Astrocyte of the hippocampus (primary cell): ENCODE measurements around the gene MDH1.
A peak's percentile ranks its signal among the peaks of the same experiment; 100 is the strongest.
"Not testable (repeated sequence)": the region's sequence is repeated elsewhere in the genome, so short reads cannot be mapped to it uniquely, and the experiment has no call there.

ENCODE experiments used
- DNase-seq: peaks from one replicate; pipeline ENCODE4 v3.0.0; 2011; ENCODE audit warnings: low read depth, low spot score

MDH1 gene

DNA sequence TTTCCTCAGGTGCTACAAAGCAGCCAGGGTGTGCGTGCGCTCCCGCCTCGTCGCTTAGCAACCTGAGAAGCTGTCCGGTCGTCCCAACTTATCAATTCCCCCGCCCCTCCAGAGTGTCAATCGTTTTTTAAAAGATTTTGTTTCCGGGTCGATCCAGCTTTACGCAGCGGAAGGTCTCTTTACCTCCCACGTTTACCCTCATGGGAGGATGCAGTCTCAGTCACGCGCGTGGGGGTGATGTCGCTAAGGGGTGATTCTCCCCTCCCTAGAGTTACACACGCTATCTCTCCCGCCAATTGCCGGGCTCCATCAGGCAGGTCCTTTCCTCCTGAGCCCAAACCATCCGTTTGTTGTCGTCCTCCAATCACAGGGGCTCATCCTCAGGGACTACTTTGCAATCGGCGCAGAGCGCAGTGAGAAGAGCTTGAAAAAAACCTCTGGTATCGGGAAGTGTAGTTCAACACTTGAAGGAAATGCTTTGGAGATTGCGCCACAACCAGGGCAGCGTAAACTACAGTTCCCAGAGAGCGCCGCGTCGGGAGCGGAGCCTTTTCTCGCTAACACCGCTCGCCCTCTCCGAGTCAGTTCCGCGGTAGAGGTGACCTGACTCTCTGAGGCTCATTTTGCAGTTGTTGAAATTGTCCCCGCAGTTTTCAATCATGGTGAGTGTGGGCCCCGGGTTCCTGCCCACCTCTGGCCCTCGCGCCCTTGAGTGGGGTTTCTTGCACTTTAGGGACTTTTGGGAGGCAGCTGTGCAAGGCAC, at the start of gene MDH1, which contains the start of gene WDPCP:
TSS of gene MDH1 (plus strand) at position 579 of the 763 bp plus-strand sequence. CDS start at position 660, 81 bp downstream.
TSS of gene WDPCP (minus strand) at position 93 of the 763 bp plus-strand sequence. CDS start 206 bp downstream, outside the sequence.
- peak; percentile 99 for DNase-seq

- DNase-seq: no peak
Measured at GRCh38 chr2:63539416-63540162, 49.2 kb upstream of the MDH1 start.

GRCh38 chr2:63544017-63544627, 44.6 kb upstream of the MDH1 start:
- DNase-seq: peak; percentile 28

DNA sequence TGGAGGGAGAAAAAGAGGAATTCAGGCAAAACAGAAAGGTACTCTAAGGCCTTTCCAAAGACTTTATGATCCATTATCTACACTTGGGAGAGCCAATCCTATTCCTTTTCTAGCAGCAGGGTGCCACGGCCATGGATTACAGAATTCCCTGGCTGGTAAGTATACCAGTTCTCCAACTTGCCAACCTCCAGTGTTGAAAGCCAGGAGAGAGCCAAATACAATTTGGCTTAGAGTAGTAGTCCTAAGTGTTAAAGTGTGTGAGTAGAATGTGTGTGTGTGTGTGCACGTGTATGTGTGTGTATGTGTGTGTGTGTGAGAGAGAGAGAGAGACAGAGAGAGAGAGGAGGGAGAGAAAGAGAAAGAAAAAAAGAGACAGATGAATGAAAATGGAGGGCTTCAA, 43.7 kb upstream of the MDH1 start:
- no peak for DNase-seq

GRCh38 chr2:63553049-63553448, 35.7 kb upstream of the MDH1 start:
- no peak for DNase-seq

GRCh38 chr2:63555299-63555698, 33.5 kb upstream of the MDH1 start:
- DNase-seq: no peak

DNA sequence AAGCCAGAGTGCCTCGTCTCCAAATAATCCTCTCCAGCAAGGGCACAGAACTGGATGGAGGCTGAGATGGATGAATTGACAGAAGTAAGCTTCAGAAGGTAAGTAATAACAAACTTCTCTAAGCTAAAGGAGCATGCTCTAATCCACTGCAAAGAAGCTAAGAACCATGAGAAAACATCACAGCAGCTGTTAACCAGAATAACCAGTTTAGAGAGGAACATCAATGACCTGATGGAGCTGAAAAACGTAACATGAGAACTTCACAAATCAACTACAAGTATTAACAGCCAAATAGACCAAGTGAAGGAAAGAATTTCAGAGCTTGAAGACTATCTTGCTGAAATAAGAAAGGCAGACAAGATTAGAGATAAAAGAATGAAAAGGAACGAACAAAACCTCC, 32.8 kb upstream of the MDH1 start:
- no peak for DNase-seq

- DNase-seq: not testable (repeated sequence)
Measured at GRCh38 chr2:63557819-63558218, 30.9 kb upstream of the MDH1 start.

DNA sequence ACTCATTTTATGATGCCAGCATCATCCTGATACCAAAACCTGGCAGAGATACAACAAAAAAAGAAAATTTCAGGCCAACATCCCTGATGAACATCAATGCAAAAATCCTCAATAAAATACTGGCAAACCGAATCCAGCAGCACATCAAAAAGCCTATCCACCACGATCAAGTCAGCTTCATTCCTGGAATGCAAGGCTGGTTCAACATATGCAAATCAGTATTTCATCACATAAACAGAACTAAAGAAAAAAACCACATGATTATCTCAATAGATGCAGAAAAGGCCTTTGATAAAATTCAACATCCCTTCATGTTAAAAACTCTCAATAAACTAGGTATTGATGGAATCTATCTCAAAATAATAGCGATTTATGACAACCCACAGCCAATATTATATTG, 29.8 kb upstream of the MDH1 start:
- not testable (repeated sequence) for DNase-seq

GRCh38 chr2:63562751-63563150, 26.0 kb upstream of the MDH1 start:
- DNase-seq: no peak

DNA sequence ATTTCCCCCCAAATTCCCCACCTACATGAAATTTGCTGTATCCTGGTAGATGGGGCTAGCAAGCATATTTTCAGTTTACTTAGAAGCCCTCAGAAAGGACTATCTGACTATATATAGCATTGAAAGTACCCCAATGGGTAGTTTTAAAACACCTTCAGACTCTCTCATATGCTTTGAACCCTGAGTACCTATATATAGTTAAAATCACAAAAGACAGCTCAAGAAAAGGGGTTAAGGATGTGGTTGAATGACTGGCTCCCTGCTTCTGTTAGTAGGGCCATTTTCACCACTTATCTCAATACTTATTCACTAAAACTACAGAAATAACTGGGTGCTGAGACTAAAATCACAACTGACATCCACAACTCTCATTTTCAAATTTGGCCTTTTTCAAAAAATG, 19.0 kb upstream of the MDH1 start:
- DNase-seq: no peak

DNA sequence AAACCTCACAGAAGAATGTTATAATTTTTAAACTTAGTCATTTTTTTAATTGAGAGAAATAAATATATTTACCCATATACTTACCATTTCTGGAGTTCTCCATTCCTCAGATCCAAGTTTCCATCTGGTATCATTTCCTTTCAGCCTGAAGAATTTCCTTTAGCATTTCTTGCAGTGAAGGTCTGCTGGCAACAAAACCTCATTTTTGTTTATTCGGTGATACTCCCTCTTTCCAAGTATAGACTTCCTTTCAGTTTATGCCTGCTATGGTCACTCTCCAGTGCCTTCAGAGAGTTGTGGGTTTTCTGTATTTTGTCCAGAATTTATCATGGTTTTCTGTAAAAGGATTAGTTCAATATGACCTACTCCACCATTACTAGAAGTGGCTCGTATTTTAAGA, 17.5 kb upstream of the MDH1 start:
- DNase-seq: no peak

GRCh38 chr2:63572001-63572400, 16.8 kb upstream of the MDH1 start:
- DNase-seq: no peak

DNA sequence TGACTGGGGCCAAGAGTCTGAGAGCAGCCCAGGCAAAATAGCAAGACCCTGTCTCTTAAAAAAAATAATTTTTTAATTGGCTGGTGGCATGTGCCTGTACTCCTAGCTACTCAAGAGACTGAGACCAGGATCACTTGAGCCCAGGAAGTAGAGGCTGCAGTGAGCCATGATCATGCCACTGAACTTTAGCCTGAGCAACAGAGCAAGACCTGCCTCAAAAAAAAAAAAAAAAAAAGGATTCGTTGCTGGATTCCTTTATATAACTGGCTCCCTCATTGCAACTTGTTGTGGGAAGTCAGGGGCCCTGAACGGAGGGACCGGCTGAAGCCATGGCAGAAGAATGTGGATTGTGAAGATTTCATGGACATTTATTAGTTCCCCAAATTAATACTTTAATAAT, 15.7 kb upstream of the MDH1 start:
- DNase-seq: not testable (repeated sequence)

DNA sequence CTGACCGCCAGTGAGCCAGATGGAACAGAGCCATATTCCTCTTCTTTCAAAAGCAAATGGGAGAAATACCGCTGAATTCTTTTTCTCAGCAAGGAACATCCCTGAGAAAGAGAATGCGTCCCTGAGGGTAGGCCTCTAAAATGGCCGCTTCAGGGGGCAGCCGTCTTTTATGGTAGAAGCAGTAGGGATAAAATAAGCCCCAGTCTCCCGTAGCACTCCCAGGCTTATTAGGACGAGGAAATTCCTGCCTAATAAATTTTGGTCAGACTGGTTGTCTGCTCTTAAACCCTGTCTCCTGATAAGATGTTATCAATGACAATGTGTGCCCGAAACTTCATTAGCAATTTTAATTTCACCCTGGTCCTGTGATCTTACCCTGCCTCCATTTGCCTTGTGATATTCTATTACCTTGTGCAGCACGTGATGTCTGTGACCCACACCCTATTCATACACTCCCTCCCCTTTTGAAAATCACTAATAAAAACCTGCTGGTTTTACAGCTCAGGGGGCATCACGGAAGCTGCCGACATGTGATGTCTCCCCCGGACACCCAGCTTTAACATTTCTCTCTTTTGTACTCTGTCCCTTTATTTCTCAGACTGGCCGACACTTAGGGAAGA, 14.9 kb upstream of the MDH1 start:
- not testable (repeated sequence) for DNase-seq

GRCh38 chr2:63576546-63576945, 12.2 kb upstream of the MDH1 start:
- no peak for DNase-seq

DNA sequence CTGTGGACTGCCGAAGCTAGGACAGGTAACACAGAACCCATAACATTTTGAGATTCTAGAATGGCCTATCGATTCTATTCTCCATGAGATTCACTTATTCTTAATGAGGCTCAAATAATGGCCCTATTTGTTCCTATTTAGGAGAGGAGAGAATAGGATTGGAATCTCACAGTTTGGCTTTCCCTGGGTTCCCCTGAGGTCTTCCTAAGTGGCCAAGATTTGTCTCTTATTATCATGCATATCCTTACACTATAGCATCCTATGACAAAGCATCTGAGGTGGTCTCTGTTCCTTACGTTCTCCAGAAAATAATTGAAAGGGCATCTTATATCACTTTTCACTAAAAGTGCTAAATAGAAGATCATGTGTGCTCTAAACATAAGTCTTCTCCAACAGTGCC, 10.0 kb upstream of the MDH1 start:
- DNase-seq: no peak

DNA sequence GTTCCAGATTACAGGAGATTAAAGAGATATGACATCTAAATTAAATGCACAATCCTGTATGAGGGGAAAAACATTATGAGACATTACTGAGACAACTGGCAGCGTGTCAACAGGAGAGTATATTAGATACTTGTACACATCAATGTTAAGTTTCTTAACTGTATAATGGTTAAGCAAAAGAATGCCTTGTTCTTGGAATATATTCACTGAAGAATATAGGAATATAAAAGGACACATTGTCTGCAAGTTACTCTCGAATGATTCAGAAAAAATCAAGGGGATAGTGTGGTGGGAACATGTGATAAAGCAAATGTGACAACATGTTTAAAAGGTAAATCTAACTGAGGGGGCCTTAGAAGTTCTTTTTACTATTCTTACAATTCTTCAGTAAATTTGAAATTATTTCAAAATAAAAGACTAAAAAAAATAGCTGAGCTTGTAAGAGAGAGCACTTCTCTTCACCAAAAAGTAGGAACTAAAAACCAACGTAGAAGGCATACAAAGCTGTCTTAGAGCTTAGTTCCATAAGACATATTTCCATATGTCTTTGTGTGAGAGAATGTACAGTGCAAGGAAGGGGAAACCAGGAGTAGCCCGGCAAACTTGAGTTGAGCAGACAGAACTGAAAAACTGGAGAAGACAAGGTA, 8.0 kb upstream of the MDH1 start:
- no peak for DNase-seq

DNA sequence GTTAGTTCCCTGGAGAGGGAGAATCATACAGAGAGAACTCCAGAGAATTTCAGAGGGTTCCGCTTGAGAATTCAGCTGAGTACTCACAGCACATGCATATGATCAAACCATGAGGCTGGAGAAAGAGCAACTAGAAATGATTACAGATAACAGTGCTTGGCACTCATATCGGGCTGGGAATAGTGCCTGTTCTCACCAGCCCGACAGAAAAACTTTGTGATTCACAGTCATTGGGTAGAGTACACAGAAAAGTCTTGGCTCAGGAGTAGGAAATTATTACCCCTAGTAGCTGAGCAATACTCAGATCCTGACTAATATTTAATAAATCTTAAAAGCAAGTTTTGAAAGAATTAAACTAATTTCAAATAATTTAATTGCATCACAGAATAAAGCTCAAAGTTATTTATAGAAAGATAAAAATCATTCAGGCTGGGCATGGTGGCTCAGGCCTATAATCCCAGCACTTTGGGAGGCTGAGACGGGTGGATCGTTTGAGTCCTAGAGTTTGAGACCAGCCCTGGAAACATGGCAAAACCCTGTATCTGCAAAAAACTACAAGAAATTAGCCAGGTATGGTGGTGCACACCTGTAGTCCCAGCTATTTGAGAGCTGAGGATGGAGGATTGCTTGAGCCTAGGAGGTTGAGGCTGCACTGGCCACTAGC, 7.3 kb upstream of the MDH1 start:
- DNase-seq: peak; percentile 67

DNA sequence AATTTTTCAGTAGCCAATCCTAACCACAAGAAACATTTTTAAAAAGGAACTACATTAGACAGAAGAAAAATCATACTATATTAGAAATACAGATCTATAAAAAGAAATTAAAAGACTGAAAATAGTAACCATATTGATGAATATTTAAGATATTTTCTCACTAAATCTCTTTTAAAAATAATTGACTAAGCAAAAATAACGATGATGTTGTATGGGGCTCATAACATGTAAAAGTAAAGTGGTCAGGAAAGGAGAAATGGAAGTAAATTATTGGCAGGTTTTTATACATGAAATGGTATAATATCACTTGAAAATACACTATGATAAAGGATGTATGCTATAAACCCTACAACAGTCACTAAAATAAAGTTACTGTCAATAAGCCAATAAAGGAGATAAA, 5.9 kb upstream of the MDH1 start:
- DNase-seq: no peak

- no peak for DNase-seq
Measured at GRCh38 chr2:63587814-63588384, 864 bp upstream of the MDH1 start.
